ENCODE results near the gene SLC25A48. TPM values are rescaled to one million over a fixed set of nuclear protein-coding genes. Genes with fewer than 3 reads are reported as not detected.

SLC25A48 gene
- total and polyA plus RNA-seq, 11 donors, result 0.38 to 8.7 (median 1.7) TPM; not detected in 6

- no peak overlapping the region for H3K27ac ChIP-seq
- intact Hi-C loops (cut with DNase I), result loop anchor here in 2 of 10 donors (2.0 to 5.0 kb wide), 2 partner anchors 46 to 323 kb away; no protein-coding TSS in a partner anchor
- H3K9me3 ChIP-seq, result no peaks in the 10 kb centered on the region
- DNase-seq (no peak), ATAC-seq (no peak)
- TF ChIP-seq CTCF (IDR thresholded peaks at IDR 0.05) (no peak), POLR2A (IDR thresholded peaks at IDR 0.05) (no peak)
- H3K36me3 ChIP-seq, result no peaks in the 10 kb centered on the region
- H3K27me3 ChIP-seq, result peaks cover 0 to 30% (median 2%) of the 10 kb centered on the region in 9 donors
- no peak overlapping the region for H3K4me3 ChIP-seq
- H3K4me1 ChIP-seq, result peaks cover 0 to 9% (median 3%) of the 10 kb centered on the region in 12 donors
Measured at GRCh38 chr5:135891791-135892190, 57.3 kb downstream of the SLC25A48 start.

GRCh38 chr5:135894276-135894675 is 59.8 kb downstream of the SLC25A48 start:
- intact Hi-C loops (cut with DNase I), result loop anchor here in 1 of 10 donors (5.0 kb wide), 1 partner anchor 43 kb away; no protein-coding TSS in a partner anchor

GRCh38 chr5:135894789-135895188 is 60.3 kb downstream of the SLC25A48 start:
- no peak overlapping the region for H3K27ac ChIP-seq
- ATAC-seq, result no peak
- H3K4me3 ChIP-seq, result no peak overlapping the region
- H3K9me3 ChIP-seq, result no peaks in the 10 kb centered on the region
- peaks cover 0 to 6% (median 0%) of the 10 kb centered on the region in 12 donors for H3K4me1 ChIP-seq
- WGBS, 4 donors, result 54 to 71% (median 64%) methylated on average over 2 of the region's 2 CpGs
- intact Hi-C loops (cut with DNase I), result loop anchor here in 1 of 10 donors (5.0 kb wide), 1 partner anchor 43 kb away; no protein-coding TSS in a partner anchor
- no peak for DNase-seq
- H3K36me3 ChIP-seq, result no peaks in the 10 kb centered on the region
- peaks cover 0 to 40% (median 7%) of the 10 kb centered on the region in 9 donors for H3K27me3 ChIP-seq
- TF ChIP-seq CTCF (IDR thresholded peaks at IDR 0.05) (no peak), POLR2A (IDR thresholded peaks at IDR 0.05) (no peak)

More at GRCh38 chr5:135894276-135894675, 59.8 kb downstream of the SLC25A48 start:
- H3K27ac ChIP-seq, result no peak overlapping the region
- H3K27me3 ChIP-seq, result peaks cover 0 to 35% (median 7%) of the 10 kb centered on the region in 9 donors
- DNase-seq (no peak), ATAC-seq (no peak)
- H3K9me3 ChIP-seq, result no peaks in the 10 kb centered on the region
- H3K4me3 ChIP-seq, result no peak overlapping the region
- WGBS, 4 donors, result 37 to 46% (median 40%) methylated on average over 8 of the region's 8 CpGs
- H3K36me3 ChIP-seq, result no peaks in the 10 kb centered on the region
- TF ChIP-seq CTCF (IDR thresholded peaks at IDR 0.05) (no peak), POLR2A (IDR thresholded peaks at IDR 0.05) (no peak)
- peaks cover 0 to 6% (median 0%) of the 10 kb centered on the region in 12 donors for H3K4me1 ChIP-seq

GRCh38 chr5:135895474-135896006 is 61.1 kb downstream of the SLC25A48 start, which contains the start of gene IL9:
Gene IL9, minus strand, starts transcription at chr5:135895841. Its CDS starts 25 bp downstream, at chr5:135895816.
- 29 to 33% (median 33%) methylated on average over 7 of the region's 7 CpGs for WGBS, 4 donors
- intact Hi-C loops (cut with DNase I), result no loop called here

More at GRCh38 chr5:135895474-135896006, 61.1 kb downstream of the SLC25A48 start, which contains the start of gene IL9:
- Histone ChIP-seq H3K9me3 (no peaks in the 10 kb centered on the region), H3K36me3 (no peaks in the 10 kb centered on the region), H3K4me3 (no peak within 1 kb of the TSS), H3K27me3 (peaks cover 0 to 46% (median 7%) of the 10 kb centered on the region in 9 donors), H3K4me1 (peaks cover 0 to 6% (median 0%) of the 10 kb centered on the region in 12 donors), H3K27ac (no peak within 1 kb of the TSS)
- no peak for TF ChIP-seq POLR2A (IDR thresholded peaks at IDR 0.05)
- no peak for TF ChIP-seq CTCF (IDR thresholded peaks at IDR 0.05)
- ATAC-seq, result no peak
- no peak for DNase-seq

Data from heart left ventricle (tissue), 16 donors.